Measurements from ENCODE around the gene SPATA31D1.
"Not testable (repeated sequence)": the region's sequence is repeated elsewhere in the genome, so short reads cannot be mapped to it uniquely, and the experiment has no call there.

The SPATA31D1 gene

DNA sequence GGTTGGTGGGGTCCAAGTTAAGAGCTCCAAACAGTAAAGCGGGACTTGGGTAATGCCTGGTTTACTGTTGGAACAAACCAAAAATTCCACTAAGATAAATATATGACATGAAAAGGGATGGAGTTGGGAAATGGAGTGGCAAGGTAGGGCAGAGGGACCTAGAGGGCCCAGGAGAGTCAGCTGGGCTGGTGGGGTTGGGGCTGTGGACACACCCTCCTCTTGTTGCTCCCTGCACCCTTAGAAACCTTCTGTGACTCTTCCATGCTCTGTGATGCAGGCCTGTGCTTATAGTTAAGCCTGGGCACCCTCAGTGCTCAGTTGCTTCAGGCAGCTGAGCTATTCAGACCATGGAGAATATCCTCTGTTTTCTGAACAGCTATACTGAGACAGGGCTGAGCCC lies at the start of gene SPATA31D1:
Gene SPATA31D1 (plus strand): TSS at position 301 of the 400 bp plus-strand sequence. CDS start 47 bp downstream, at position 348.
- in situ Hi-C loops (cut with MboI; ENCODE audit: low sequenced_read_pairs): not testable (repeated sequence)

DNA sequence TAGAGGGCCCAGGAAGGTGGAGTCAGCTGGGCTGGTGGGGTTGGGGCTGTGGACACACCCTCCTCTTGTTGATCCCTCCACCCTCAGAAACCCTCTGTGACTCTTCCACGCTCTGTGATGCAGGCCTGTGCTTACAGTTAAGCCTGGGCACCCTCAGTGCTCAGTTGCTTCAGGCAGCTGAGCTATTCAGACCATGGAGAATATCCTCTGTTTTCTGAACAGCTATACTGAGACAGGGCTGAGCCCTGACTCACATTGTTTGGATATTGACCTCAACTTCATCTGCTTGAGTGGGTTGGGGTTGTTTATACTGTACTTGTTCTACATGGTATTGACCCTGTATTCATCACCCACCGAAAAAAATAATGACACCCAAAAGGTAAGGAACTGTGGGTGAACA lies 45.2 kb upstream of the SPATA31D1 start, which contains the start of gene SPATA31D3:
Gene SPATA31D3 (plus strand): TSS at position 108 of the 400 bp plus-strand sequence. CDS start 86 bp downstream, at position 194.
- in situ Hi-C loops (cut with MboI; ENCODE audit: low sequenced_read_pairs): not testable (repeated sequence)

DNA sequence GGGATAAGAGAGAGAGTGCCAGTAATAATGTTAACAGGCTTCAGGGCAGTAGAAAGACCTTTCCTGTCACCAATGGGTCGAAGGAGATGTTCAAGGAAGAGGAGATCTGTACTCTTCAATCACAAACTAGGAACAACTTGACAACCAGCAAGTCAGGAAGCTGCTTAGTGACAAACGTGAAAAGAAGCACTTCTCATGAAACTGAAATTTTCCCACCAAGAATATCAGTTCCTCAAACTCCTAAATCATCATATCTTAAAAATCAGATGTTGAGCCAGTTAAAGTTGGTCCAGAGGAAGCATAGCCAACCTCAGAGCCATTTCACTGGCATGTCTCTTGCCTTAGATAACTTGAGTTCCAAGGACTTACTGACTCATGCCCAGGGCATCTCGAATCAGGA lies 39.9 kb upstream of the SPATA31D1 start:
- in situ Hi-C loops (cut with MboI; ENCODE audit: low sequenced_read_pairs): not testable (repeated sequence)

DNA sequence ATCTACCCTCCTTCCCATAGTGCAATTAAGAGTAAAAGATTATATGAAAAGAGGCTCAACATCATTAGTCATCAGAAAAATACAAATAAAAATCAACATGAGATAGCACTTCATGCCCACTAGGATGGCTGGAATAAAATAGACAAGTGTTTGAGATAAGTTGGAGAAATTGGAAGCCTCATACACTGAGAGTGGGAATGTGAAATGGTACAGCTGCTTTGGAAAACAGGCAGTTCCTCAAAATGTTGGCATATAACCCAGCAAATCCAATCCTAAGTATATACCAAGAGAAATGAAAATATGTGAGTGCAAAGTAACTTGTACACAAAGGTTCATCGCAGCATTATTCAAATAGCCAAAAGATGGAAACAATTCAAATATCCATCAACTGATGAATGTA lies 35.5 kb upstream of the SPATA31D1 start:
- in situ Hi-C loops (cut with MboI; ENCODE audit: low sequenced_read_pairs): no loop called here

DNA sequence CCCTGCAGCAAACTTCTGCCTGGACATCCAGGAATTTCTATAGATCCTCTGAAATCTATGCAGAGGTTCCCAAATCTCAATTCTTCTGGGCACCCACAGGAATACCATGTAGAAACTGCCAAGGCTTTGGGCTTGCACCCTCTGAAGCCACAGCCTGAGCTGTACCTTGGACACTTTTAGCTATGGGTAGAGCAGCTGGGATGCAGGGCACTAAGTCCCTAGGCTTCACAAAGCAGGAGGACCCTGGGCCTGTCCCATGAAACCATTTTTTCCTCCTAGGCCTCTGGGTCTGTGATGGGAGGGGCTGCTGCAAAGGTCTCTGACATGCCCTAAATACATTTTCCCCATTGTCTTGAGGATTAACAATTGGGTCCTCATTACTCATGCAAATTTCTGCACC lies 32.9 kb upstream of the SPATA31D1 start:
- in situ Hi-C loops (cut with MboI; ENCODE audit: low sequenced_read_pairs): no loop called here

DNA sequence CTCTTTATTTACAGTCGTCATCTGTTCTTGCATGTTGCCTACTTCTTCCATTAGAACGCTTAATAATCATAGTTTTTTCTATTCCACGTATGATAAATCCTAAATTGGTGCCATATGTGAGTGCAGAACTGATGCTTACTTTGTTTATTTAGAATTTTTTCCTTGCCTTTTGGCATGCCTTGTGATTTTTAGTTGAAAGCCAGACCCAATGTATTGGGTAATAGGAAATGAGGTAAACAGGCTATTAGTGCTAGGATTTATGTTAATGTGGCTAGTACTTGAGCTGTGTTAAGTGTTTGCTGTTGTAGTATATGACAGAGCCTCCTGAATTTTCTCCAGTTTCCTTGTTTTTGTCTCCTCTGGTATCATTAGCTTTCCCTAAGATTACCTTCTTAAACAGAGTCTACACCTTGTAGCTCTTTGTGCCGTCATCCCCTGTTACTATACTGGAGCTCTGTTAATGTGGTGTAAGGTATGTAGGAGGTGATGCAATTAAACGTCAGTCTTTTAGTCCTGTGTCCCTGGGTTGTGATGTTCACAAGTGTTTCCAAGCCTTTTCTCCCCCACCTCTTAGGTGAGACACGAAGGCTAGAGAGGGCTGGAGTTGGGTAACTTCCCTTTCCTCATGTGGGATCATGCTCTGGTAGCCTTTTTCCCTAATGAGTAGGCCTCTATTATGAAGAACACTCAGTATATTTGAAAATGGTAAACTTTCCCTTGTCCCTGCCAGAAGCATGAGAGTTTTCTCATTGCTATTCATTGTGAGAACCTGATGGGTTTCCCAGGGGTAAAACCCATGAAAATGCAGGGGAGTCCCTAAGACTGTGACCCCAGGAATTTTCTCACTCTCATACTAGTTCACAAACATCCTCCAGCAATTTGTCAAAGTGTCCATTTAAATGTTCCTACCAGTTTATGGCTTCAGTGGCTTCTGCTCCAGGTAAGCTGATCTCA lies 24.1 kb upstream of the SPATA31D1 start:
- in situ Hi-C loops (cut with MboI; ENCODE audit: low sequenced_read_pairs): no loop called here

DNA sequence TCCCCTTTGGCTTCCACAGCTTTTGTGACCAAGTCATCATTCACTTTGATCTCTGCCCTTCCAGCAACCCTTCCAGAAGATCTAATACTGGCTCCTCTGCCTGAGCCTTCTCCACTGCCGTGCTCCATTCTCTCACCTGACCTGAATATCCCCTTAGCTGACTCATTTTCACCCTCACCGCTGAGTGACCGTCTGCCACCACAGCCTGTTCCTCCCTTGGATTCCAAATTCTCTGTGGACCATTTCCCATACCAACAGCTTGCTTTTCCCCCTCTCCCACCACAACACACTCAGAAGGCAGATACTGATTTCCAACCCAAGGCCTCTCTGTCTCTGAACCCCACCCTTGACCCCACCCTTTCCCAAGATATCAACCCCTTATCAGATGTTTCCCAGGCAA lies 20.5 kb upstream of the SPATA31D1 start:
- in situ Hi-C loops (cut with MboI; ENCODE audit: low sequenced_read_pairs): no loop called here

DNA sequence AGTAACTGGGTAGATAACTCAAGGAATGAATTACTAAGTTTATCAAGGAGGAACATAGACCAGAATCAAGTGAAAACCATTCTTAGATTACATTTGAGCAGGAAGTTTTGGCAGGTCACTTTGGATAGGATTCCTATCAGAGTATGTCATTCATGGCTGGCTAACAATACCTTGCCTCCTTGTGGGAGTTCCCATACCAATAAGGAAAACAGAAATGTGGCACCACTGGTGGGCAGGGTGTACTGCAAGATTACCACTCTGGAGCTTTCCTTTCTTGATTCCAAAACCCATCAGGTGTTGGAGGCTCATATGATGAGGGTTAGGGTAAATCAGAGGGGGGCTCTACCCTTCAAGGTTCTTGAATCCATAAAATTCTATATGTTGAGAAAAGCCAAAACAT lies 18.6 kb upstream of the SPATA31D1 start:
- in situ Hi-C loops (cut with MboI; ENCODE audit: low sequenced_read_pairs): no loop called here

DNA sequence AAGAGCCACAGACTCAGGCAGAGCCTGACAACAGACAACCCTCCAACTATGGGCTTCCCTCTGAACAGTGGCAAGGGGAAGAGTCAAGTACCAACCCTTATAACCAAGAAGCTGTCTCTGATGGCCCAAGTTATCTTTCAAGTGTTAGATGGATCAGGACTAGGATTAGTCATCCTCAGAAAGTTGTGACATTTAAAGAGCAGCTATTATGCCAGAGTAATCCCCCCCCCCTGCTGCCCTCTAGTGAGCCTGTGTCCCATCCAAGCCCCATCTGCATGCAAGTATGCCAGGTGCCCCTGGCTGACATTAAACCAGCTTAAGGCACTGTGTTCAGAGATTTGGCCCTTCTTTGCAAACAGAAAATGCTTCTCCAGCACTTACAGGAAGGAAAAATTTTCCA lies 16.8 kb upstream of the SPATA31D1 start:
- in situ Hi-C loops (cut with MboI; ENCODE audit: low sequenced_read_pairs): no loop called here

DNA sequence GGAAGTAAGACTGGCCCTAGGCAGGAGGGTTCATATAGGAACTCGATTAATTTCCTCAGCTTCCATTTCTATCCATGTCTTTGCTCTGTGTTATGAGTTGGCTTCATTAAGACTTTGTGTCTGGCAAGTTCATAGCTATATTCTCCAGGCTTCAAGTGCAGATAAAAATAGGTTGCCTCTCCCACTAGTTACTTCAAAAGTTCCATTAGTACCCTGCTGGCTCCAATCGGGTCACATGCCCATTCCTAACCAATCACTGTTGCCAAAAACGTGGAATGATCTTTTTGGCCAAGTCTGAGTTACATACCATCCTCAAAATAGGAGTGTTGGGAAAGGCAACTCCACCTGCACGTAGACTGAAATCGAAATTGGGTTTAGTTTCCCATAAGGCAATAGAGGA lies 13.8 kb upstream of the SPATA31D1 start:
- in situ Hi-C loops (cut with MboI; ENCODE audit: low sequenced_read_pairs): no loop called here

DNA sequence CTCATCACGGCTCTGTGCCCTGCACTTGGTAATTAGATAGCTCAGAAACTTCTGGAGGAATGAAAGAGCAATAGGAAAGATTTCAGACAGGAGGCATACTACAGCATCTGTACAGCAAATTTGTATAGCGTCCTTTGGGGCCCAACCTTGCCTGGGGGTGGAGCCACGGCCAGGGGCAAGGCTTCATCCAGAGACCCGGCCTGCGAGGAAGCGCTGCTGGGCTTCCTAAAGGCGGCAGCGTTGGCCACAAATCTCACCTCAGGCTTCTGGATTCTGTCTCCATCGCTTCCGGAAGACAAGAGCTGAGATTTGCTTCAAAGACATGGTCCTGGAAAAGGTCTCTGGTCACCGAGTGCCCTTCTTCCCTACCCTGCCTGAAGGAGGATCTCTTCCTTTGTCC lies 12.2 kb upstream of the SPATA31D1 start:
- in situ Hi-C loops (cut with MboI; ENCODE audit: low sequenced_read_pairs): no loop called here

DNA sequence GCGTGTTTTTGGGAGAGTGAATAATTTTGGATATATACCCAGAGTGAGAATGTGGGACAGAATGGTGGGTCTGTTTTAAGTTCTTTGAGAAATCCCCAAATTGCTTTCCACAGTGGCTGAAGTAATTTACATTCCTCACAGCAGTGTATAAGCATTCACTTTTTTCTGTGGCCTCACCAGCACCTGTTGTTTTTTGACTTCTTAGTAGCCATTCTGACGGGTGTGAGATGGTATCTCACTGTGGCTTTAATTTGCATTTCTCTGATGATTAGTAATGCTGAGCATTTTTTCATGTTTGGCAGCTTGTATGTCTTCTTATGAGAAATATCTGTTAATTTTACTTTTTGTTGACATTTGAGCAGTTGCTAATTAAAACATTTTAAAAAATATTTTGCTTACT lies 9.4 kb upstream of the SPATA31D1 start:
- in situ Hi-C loops (cut with MboI; ENCODE audit: low sequenced_read_pairs): no loop called here

DNA sequence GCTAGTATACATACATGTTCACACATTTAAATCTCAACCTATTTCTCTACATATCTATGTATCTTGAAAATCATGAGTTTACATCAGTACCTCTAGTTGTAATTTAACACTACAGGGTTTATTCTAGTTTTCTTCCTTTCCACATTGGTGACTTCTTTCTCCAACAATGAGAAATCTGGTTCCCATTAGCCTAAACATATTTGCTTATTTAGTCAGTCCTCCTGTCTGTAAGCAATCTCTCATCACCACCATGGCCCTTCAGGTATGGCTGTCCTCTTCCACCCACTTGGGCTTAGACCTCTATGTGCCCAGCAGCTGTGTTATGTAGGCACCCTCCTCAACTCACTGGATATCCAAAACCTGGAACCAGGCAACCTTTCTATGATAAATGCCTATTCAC lies 8.0 kb upstream of the SPATA31D1 start:
- in situ Hi-C loops (cut with MboI; ENCODE audit: low sequenced_read_pairs): no loop called here

DNA sequence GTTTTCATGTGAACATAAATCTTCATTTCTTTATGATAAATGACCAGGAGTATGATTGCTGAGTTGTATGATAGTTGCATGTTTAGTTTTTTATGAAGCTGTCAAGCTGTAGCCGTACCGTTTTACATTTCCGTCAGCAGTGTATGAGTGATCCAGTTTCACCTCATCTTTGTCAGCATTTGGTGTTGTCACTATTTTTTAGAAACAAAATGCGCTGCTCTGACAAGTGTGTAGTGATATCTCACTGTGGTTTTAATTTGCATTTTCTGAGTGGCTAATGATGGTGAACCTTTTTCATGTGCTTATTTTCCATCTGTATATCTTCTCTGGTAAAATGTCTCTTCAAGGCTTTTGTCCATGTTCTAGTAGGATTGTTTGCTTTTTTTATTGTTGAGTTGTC lies 6.7 kb upstream of the SPATA31D1 start:
- in situ Hi-C loops (cut with MboI; ENCODE audit: low sequenced_read_pairs): no loop called here

DNA sequence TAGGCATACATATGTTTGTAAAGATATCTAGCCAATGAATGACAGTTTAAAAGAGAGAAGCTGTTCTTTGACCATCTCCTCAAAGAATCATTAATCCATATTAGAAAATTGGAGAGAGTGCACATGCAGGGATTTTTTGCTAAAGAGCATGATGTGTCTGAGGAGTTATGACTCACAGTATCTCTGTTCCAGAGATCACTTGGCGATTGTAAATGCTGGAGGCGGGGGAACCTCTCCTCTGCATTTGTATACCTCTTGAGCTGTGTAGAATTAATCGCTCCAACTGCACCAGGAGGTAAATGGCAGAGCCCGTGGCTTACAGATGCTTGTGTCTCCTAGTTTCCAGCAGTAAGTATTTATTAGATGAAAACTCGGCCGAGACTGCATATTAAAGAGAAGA lies 3.6 kb upstream of the SPATA31D1 start:
- in situ Hi-C loops (cut with MboI; ENCODE audit: low sequenced_read_pairs): no loop called here

DNA sequence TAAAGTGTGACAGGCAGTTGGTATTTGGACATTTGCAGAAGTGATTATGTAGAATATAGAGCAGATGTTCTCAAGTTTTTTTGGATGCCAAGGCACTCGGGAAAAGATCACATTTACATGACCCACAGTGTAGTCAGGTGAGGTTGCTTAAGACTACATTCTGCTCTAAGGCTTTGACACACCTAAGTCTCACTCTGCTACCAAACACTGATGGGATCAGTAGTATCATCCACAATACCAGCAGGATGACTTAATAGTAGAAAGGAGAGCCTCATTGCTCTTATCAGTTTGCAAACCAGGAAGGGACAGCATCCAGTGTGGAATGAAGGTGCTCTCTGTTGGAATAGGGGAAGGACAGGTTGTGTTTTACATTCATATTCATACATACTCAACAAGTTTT lies 2.5 kb upstream of the SPATA31D1 start:
- in situ Hi-C loops (cut with MboI; ENCODE audit: low sequenced_read_pairs): no loop called here

DNA sequence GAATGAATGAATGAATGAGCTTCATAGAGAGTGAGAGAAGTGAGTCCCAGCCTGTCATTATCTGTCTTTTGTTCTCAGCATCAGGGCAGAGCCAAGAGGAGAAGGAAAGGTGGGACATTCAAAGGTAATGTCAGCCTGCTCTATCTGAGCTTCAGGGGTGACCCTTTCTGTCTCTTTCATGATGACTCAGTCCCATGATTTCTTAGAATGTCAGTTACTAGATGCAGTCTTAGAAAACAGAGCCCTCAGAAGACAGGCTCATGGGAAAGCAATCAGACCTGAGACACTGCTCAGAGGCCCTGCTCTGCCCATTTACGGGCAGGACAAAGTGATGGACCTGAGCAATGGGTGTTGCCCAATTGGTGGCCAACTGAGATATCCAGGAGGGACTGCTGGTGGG lies 1.1 kb downstream of the SPATA31D1 start:
- in situ Hi-C loops (cut with MboI; ENCODE audit: low sequenced_read_pairs): no loop called here

DNA sequence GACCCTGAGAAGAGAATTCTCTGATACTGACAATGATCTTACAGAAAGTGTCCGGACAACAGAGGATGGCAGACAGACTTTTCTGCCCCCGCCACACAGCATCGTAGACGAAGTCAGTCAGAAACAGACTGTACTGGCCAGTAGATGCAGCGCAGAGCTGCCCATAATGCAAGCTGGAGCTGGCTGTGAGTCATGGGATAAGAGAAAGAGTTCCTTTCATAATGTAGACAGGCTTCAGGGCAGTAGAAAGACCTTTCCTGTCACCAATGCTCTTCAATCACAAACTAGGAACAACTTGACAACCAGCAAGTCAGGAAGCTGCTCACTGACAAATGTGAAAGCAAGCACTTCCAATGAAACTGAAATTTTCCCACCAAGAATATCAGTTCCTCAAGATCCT lies 5.1 kb downstream of the SPATA31D1 start:
- in situ Hi-C loops (cut with MboI; ENCODE audit: low sequenced_read_pairs): no loop called here

DNA sequence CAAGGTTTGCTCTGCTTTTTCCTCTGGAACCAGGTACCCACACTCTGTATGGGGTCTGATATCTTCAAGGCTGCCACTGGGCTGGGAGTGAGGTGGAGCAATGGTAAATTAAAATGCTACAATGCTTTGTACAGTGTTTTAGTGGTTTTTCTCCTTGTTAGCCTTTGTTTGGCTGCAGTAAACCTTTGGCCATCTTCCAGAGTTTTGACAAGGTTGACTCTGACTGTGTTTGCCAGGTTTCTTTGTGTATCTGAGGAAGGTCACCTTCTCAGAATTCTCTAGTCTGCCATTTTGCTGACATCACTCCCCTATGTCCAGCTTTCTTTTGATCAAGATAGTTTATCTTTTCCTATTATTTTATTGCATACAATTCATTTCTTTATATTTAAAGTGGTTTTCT lies 11.2 kb downstream of the SPATA31D1 start:
- in situ Hi-C loops (cut with MboI; ENCODE audit: low sequenced_read_pairs): no loop called here

DNA sequence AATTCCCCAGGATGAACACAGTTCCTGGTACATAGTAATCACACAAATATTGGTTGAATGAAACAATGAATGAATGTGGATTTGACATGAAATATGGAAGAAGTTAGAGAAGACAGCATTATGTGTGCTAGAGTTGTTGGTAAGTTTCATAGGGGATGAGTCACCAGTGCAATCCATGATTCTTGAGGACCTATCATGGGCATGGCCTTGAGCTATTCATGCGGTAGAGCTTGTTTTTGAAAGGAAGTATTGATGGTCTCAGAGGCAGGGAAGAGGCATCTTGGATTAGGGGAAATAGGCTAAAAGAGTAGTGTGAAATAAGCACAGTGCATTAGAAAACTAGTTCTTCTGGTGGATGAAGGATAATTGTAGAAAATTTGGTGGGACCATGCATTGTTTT lies 22.1 kb downstream of the SPATA31D1 start:
- in situ Hi-C loops (cut with MboI; ENCODE audit: low sequenced_read_pairs): no loop called here

DNA sequence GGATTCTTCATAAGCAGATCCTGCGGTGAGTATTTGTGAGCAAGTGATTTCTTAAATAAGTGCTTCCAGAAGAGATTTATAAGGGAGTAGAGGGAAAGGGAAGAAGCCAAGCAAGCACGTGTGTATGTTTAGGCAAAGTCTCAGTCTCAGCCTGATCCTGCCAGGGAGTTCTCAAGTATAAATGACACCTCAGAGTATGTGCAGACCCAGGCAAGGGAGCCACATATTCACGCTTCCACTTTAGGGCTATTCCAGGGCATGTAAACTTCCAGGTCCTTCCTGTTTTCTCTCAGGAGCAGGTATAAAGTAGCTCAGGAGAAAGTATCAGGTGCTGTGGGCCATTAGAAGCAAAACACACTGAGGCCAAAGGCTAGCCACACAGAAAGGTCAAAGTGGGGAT lies 22.6 kb downstream of the SPATA31D1 start:
- in situ Hi-C loops (cut with MboI; ENCODE audit: low sequenced_read_pairs): no loop called here

DNA sequence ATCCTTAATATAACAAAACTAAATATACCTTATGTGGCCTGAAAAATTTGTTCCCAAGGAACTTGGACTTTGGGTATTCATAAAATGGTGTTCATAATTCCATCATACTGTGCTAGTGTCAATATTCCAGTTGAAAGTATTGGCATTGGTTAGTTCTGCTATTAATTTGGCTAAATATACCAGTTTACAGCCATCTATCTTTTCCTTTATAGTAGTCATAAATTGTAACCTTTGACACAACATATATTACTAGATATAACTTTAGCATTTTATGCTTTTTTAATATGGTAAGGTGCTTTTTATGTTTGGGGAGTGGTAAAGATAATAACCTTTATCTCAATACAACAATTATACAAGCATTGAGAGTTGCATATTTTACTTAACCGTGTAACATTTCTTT lies 23.7 kb downstream of the SPATA31D1 start:
- in situ Hi-C loops (cut with MboI; ENCODE audit: low sequenced_read_pairs): no loop called here

DNA sequence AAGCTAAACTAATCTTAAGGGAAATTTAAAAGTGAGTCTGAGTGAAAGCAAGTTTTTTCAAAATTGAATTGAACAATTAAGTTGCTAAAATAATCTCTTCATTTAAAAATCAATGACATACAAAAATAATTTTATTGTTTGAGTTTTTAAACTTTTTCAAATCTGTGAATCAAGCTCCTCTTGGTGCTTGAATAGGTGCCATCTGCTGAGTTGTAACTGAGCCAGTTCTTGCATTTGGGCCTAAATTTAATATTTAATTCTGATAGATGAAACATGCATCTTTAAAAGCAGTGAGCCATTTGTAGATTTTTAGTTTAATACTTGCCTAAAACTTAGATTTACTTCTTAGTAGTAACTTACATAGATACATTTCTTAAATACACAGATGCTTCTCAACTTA lies 31.8 kb downstream of the SPATA31D1 start:
- in situ Hi-C loops (cut with MboI; ENCODE audit: low sequenced_read_pairs): no loop called here
